Smooth muscle cell (in vitro differentiated cells): ENCODE measurements around the gene OGFRL1. TPM values are rescaled to one million over a fixed set of nuclear protein-coding genes. Genes with fewer than 3 reads are reported as not detected.
A peak's percentile ranks its signal among the peaks of the same experiment; 100 is the strongest.

Experiments
- DNase-seq: peaks from one replicate; lab custom pipeline; 2025; ENCODE audit not compliant: unreplicated experiment; lab: John Stamatoyannopoulos, UW
- H2AFZ ChIP-seq: fragments of 200-600 bp; sonication (generic); 2 replicates; pipeline ENCODE4 v1.6.0; 2016; ENCODE audit warnings: antibody characterized with exemption, low read depth, mild to moderate bottlenecking
- H3F3A ChIP-seq: fragments of 200-600 bp; sonication (generic); 2 replicates; pipeline ENCODE4 v1.6.0; 2017; ENCODE audit warnings: antibody characterized with exemption, low read depth
- H3K27ac ChIP-seq: fragments of 200-600 bp; sonication (generic); 2 replicates; pipeline ENCODE4 v1.5.1; 2016; ENCODE audit warnings: low read depth, mild to moderate bottlenecking
- H3K27me3 ChIP-seq: fragments of 200-600 bp; sonication (generic); 2 replicates; pipeline ENCODE4 v1.6.1; 2016; ENCODE audit warnings: low read depth, mild to moderate bottlenecking
- H3K36me3 ChIP-seq: fragments of 200-600 bp; sonication (generic); 2 replicates; pipeline ENCODE4 v1.5.1; 2016; ENCODE audit warnings: low read depth
- H3K4me1 ChIP-seq: fragments of 200-600 bp; sonication (generic); 2 replicates; pipeline ENCODE4 v1.5.1; 2016; ENCODE audit warnings: low read depth
- H3K4me2 ChIP-seq: fragments of 200-600 bp; sonication (generic); 2 replicates; pipeline ENCODE4 v1.6.0; 2016; ENCODE audit warnings: mild to moderate bottlenecking
- H3K4me3 ChIP-seq: fragments of 200-600 bp; sonication (generic); 2 replicates; pipeline ENCODE4 v1.5.1; 2016; ENCODE audit warnings: mild to moderate bottlenecking
- H3K79me2 ChIP-seq: fragments of 200-600 bp; sonication (generic); 2 replicates; pipeline ENCODE4 v1.6.0; 2016; ENCODE audit warnings: low read depth, mild to moderate bottlenecking
- H3K9ac ChIP-seq: fragments of 200-600 bp; sonication (generic); 2 replicates; pipeline ENCODE4 v1.6.0; 2016; ENCODE audit warnings: low read depth
- H3K9me3 ChIP-seq: fragments of 200-600 bp; sonication (generic); replicated peaks from 2 replicates; pipeline ENCODE4 v1.5.1; 2016; ENCODE audit warnings: low read depth
- H4K20me1 ChIP-seq: fragments of 200-600 bp; sonication (generic); 2 replicates; pipeline ENCODE4 v1.6.0; 2016; ENCODE audit warnings: low read depth
- CTCF ChIP-seq: fragments of 200-600 bp; sonication (generic); IDR thresholded peaks from 2 replicates; pipeline ENCODE4 v1.5.1; 2017; ENCODE audit warnings: borderline replicate concordance, mild to moderate bottlenecking, antibody characterized with exemption; ENCODE audit not compliant: insufficient read depth, poor library complexity, severe bottlenecking
- WGBS: methylation state at CpG from one replicate; pipeline ENCODE4 v1.1.7; 2016; ENCODE audit warnings: low lambda C conversion rate; 5-methylcytosine and 5-hydroxymethylcytosine counted together
- polyA plus RNA-seq: library from polyadenylated mRNA; unstranded; fragments of >200 nt; fragmentation: Nextera tagmentation; extraction: Ambion mirVana; gene quantifications from 2 replicates; pipeline ENCODE4 v1.2.1, GENCODE V29; 2016
- total RNA-seq: library from RNA; depleted of rRNA; stranded (reverse); fragments of >200 nt; gene quantifications from 2 replicates; pipeline ENCODE4 v1.2.3, GENCODE V29; 2014

OGFRL1 gene
- total and polyA plus RNA-seq, 2 experiments from 2014 or later = 20.7 to 56.4 TPM

- Histone ChIP-seq H2AFZ (no peak overlapping the region), H3K4me1 (no peaks in the 10 kb centered on the region), H3K79me2 (no peaks in the 10 kb centered on the region), H3K9ac (no peak overlapping the region), H3F3A (no peaks in the 10 kb centered on the region), H3K4me3 (no peak overlapping the region), H3K9me3 (no peaks in the 10 kb centered on the region), H3K27ac (no peak overlapping the region), H4K20me1 (no peaks in the 10 kb centered on the region), H3K27me3 (no peaks in the 10 kb centered on the region), H3K4me2 (no peak overlapping the region), H3K36me3 (no peaks in the 10 kb centered on the region)
- DNase-seq = no peak
- TF ChIP-seq CTCF = no peak
Observed at GRCh38 chr6:71326611-71327010, 38.0 kb downstream of the OGFRL1 start.

- no peaks in the 10 kb centered on the region for H3K79me2 ChIP-seq
- 94% methylated on average over 3 of the region's 3 CpGs for WGBS
- no peaks in the 10 kb centered on the region for H3K27me3 ChIP-seq
- H3K4me2 ChIP-seq = no peak overlapping the region
- H3K36me3 ChIP-seq = no peaks in the 10 kb centered on the region
- H3K4me1 ChIP-seq = peaks cover 4% of the 10 kb centered on the region
- no peak overlapping the region for H2AFZ ChIP-seq
- no peaks in the 10 kb centered on the region for H4K20me1 ChIP-seq
- H3K9me3 ChIP-seq = no peaks in the 10 kb centered on the region
- no peak for DNase-seq
- TF ChIP-seq CTCF = no peak
- no peak overlapping the region for H3K27ac ChIP-seq
- no peaks in the 10 kb centered on the region for H3F3A ChIP-seq
- no peak overlapping the region for H3K9ac ChIP-seq
- no peak overlapping the region for H3K4me3 ChIP-seq
Observed at GRCh38 chr6:71330501-71330900, 41.9 kb downstream of the OGFRL1 start.

GRCh38 chr6:71332012-71332411 lies 43.4 kb downstream of the OGFRL1 start:
- peaks cover 4% of the 10 kb centered on the region for H3K4me1 ChIP-seq
- H3F3A ChIP-seq = no peaks in the 10 kb centered on the region
- 46% methylated on average over 2 of the region's 2 CpGs for WGBS
- DNase-seq = no peak
- no peaks in the 10 kb centered on the region for H3K27me3 ChIP-seq
- no peak overlapping the region for H3K9ac ChIP-seq
- no peaks in the 10 kb centered on the region for H3K9me3 ChIP-seq
- TF ChIP-seq CTCF = no peak
- no peak overlapping the region for H2AFZ ChIP-seq
- H3K36me3 ChIP-seq = no peaks in the 10 kb centered on the region
- no peaks in the 10 kb centered on the region for H4K20me1 ChIP-seq
- no peak overlapping the region for H3K4me2 ChIP-seq
- no peak overlapping the region for H3K27ac ChIP-seq
- H3K4me3 ChIP-seq = no peak overlapping the region
- no peaks in the 10 kb centered on the region for H3K79me2 ChIP-seq

GRCh38 chr6:71333050-71333449 lies 44.4 kb downstream of the OGFRL1 start:
- Histone ChIP-seq H3K4me1 (peaks cover 4% of the 10 kb centered on the region), H3K9me3 (no peaks in the 10 kb centered on the region), H3K4me2 (peak overlapping the region; percentile 35), H3K36me3 (no peaks in the 10 kb centered on the region), H3K4me3 (no peak overlapping the region), H3K9ac (peak overlapping the region; percentile 43), H3K27ac (peak overlapping the region; percentile 89), H2AFZ (no peak overlapping the region), H3F3A (no peaks in the 10 kb centered on the region), H4K20me1 (no peaks in the 10 kb centered on the region), H3K79me2 (no peaks in the 10 kb centered on the region), H3K27me3 (no peaks in the 10 kb centered on the region)
- no peak for DNase-seq
- no peak for TF ChIP-seq CTCF
- 89% methylated on average over 1 of the region's 1 CpG for WGBS
